Keratinocyte (primary cell): ENCODE results near the gene APOD. TPM values are rescaled to one million over a fixed set of nuclear protein-coding genes. Genes with fewer than 3 reads are reported as not detected.

ENCODE experiments used
- DNase-seq: peaks from one replicate; pipeline ENCODE4 v3.0.0-alpha.2; 2011; ENCODE audit warnings: low read depth, missing footprints, low spot score
- FAIRE-seq: peaks from 2 replicates; lab custom pipeline; 2011; peaks lifted over from hg19 to GRCh38; lab: Jason Lieb, UNC
- H2AFZ ChIP-seq: 2 replicates; pipeline ENCODE4 v1.6.0; 2012; ENCODE audit warnings: low read length, control low read depth, inconsistent platforms; ENCODE audit not compliant: control insufficient read depth
- H3K27ac ChIP-seq: 2 replicates; pipeline ENCODE4 v1.5.1; 2011; ENCODE audit warnings: low read length; ENCODE audit not compliant: control insufficient read depth, insufficient read depth
- H3K27me3 ChIP-seq: 3 replicates; pipeline ENCODE4 v1.6.0; 2011; ENCODE audit warnings: low read length; ENCODE audit not compliant: control insufficient read depth, insufficient read depth; ENCODE audit errors: extremely low read depth
- H3K36me3 ChIP-seq, 2 experiments: 2 replicates in 1 of 2; 3 replicates in 1 of 2; pipeline ENCODE4 v1.5.1; 2011; ENCODE audit warnings: low read length in 2 of 2, mild to moderate bottlenecking in 1 of 2; ENCODE audit not compliant: control insufficient read depth in 2 of 2, insufficient read depth in 2 of 2; ENCODE audit errors: extremely low read depth in 1 of 2
- H3K4me1 ChIP-seq: 3 replicates; pipeline ENCODE4 v1.5.1; 2011; ENCODE audit warnings: low read length; ENCODE audit not compliant: control insufficient read depth, insufficient read depth; ENCODE audit errors: extremely low read depth
- H3K4me2 ChIP-seq: 3 replicates; pipeline ENCODE4 v1.6.0; 2011; ENCODE audit warnings: low read depth, low read length; ENCODE audit not compliant: control insufficient read depth, insufficient read depth; ENCODE audit errors: extremely low read depth
- H3K4me3 ChIP-seq, 3 experiments: fragments of 200-600 bp in 1 of 3; sonication (generic) in 1 of 3; 2 replicates in 2 of 3; 3 replicates in 1 of 3; pipeline ENCODE4 v1.5.1; 2011 to 2016; ENCODE audit warnings: low read length in 3 of 3, mild to moderate bottlenecking in 3 of 3, control low read depth in 2 of 3, inconsistent platforms in 1 of 3, low read depth in 1 of 3, mixed read lengths in 1 of 3, mixed run types in 1 of 3, moderate library complexity in 1 of 3; ENCODE audit not compliant: control insufficient read depth in 2 of 3, insufficient read depth in 2 of 3; ENCODE audit errors: extremely low read depth in 1 of 3
- H3K79me2 ChIP-seq: 2 replicates; pipeline ENCODE4 v1.6.0; 2012; ENCODE audit warnings: low read length; ENCODE audit not compliant: control insufficient read depth, insufficient read depth
- H3K9ac ChIP-seq: 3 replicates; pipeline ENCODE4 v1.6.0; 2011; ENCODE audit warnings: low read length; ENCODE audit not compliant: control insufficient read depth, insufficient read depth; ENCODE audit errors: extremely low read depth
- H3K9me1 ChIP-seq: 3 replicates; pipeline ENCODE4 v1.6.0; 2011; ENCODE audit warnings: low read length; ENCODE audit not compliant: control insufficient read depth, insufficient read depth; ENCODE audit errors: extremely low read depth
- H3K9me3 ChIP-seq: 2 replicates; pipeline ENCODE4 v1.5.1; 2012; ENCODE audit warnings: low read depth, low read length; ENCODE audit not compliant: control insufficient read depth
- H4K20me1 ChIP-seq: 3 replicates; pipeline ENCODE4 v1.6.0; 2011; ENCODE audit warnings: low read length; ENCODE audit not compliant: control insufficient read depth, insufficient read depth; ENCODE audit errors: extremely low read depth
- CTCF ChIP-seq, 3 experiments: IDR thresholded peaks in 1 of 3; conservative IDR thresholded peaks in 1 of 3; optimal IDR thresholded peaks in 1 of 3; 2 replicates in 2 of 3; 3 replicates in 1 of 3; pipeline versions ENCODE3 to v1.5.1; 2011; ENCODE audit warnings: low read length in 3 of 3, mild to moderate bottlenecking in 3 of 3, moderate library complexity in 2 of 3, control low read depth in 1 of 3, inconsistent platforms in 1 of 3; ENCODE audit not compliant: insufficient read depth in 2 of 3; ENCODE audit errors: extremely low read depth in 1 of 3
- EZH2 ChIP-seq: IDR thresholded peaks from one replicate; pipeline ENCODE4 v1.6.1; 2012; ENCODE audit warnings: inconsistent platforms, mild to moderate bottlenecking, low read length, moderate library complexity
- dilution Hi-C: fragments of 300-500 bp; cut with MboI; formaldehyde crosslinking; loops from one replicate; pipeline ENCODE4 v1.7.0; 2020; ENCODE audit warnings: low sequenced_read_pairs; ENCODE audit not compliant: extremely low pct_ligation_motif_present
- polyA plus RNA-seq, 5 experiments: library from polyadenylated mRNA; depleted of rRNA in 3 of 5; stranded (reverse) in 3 of 5; stranded (forward) in 1 of 5; unstranded in 1 of 5; fragments of >200 nt; gene quantifications; 1 replicate in 1 of 5; 2 replicates in 3 of 5; 3 replicates in 1 of 5; pipeline versions ENCODE4 v1.2.1 to v1.2.3, GENCODE V29; 2011 to 2012; ENCODE audit warnings: missing spikeins in 2 of 5, low read depth in 1 of 5, low replicate concordance in 1 of 5

APOD gene
- polyA plus RNA-seq, 1 donor (not counting 4 experiments of a cell fraction or from before 2014, with no cell fraction given): not detected

GRCh38 chr3:195597848-195598247 lies 14.1 kb upstream of the APOD start:
- Histone ChIP-seq H3K27ac (no peak overlapping the region), H3K4me2 (no peak overlapping the region), H3K27me3 (no peaks in the 10 kb centered on the region), H2AFZ (no peak overlapping the region), H3K79me2 (no peaks in the 10 kb centered on the region), H3K9me3 (no peaks in the 10 kb centered on the region), H3K9me1 (no peaks in the 10 kb centered on the region), H3K4me3 (no peak overlapping the region), H3K36me3 (no peaks in the 10 kb centered on the region), H3K9ac (no peak overlapping the region), H4K20me1 (no peaks in the 10 kb centered on the region), H3K4me1 (no peaks in the 10 kb centered on the region)
- TF ChIP-seq EZH2: no peak
- TF ChIP-seq CTCF (optimal IDR thresholded peaks at IDR 0.05 in 1 of 3, IDR thresholded peaks at IDR 0.05 in 1 of 3, conservative IDR thresholded peaks at IDR 0.05 in 1 of 3; ENCODE audit: extremely low read depth in 1 of 3, insufficient read depth in 2 of 3, low read length in 3 of 3): no peak
- FAIRE-seq (no peak), DNase-seq (no peak)
- dilution Hi-C loops: no loop called here

- Histone ChIP-seq H3K27ac (no peak overlapping the region), H3K4me3 (no peak overlapping the region), H3K36me3 (no peaks in the 10 kb centered on the region), H3K9ac (no peak overlapping the region), H3K9me3 (no peaks in the 10 kb centered on the region), H4K20me1 (no peaks in the 10 kb centered on the region), H3K27me3 (no peaks in the 10 kb centered on the region), H3K4me1 (no peaks in the 10 kb centered on the region), H3K4me2 (no peak overlapping the region), H2AFZ (no peak overlapping the region), H3K79me2 (no peaks in the 10 kb centered on the region), H3K9me1 (no peaks in the 10 kb centered on the region)
- no peak for TF ChIP-seq CTCF (optimal IDR thresholded peaks at IDR 0.05 in 1 of 3, IDR thresholded peaks at IDR 0.05 in 1 of 3, conservative IDR thresholded peaks at IDR 0.05 in 1 of 3; ENCODE audit: extremely low read depth in 1 of 3, insufficient read depth in 2 of 3, low read length in 3 of 3)
- TF ChIP-seq EZH2: no peak
- FAIRE-seq (no peak), DNase-seq (no peak)
- dilution Hi-C loops: no loop called here
These were observed 13.5 kb upstream of the APOD start for GRCh38 chr3:195597229-195597628.
